Measurements from ENCODE around the gene DEAF1.

DNA sequence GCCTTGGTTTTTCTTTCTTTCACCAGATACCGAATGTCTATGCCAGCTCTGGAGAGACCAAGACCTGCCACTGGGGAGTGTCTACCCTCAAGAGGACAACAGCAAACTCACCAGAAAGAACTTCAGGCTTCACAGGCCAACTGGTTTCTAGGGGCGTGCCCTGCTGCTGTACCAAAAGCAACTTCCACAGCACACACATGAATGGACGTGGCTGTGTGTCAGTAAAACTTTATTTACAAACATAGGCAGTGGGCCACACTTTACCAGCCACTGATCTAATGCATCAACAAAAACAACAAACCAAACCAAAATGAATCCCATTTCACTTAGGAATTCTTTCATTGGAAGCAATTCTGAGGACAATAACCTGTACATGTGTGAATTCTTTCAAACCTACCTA, 16.7 kb downstream of the DEAF1 start:
- TF ChIP-seq, protein P1, sequence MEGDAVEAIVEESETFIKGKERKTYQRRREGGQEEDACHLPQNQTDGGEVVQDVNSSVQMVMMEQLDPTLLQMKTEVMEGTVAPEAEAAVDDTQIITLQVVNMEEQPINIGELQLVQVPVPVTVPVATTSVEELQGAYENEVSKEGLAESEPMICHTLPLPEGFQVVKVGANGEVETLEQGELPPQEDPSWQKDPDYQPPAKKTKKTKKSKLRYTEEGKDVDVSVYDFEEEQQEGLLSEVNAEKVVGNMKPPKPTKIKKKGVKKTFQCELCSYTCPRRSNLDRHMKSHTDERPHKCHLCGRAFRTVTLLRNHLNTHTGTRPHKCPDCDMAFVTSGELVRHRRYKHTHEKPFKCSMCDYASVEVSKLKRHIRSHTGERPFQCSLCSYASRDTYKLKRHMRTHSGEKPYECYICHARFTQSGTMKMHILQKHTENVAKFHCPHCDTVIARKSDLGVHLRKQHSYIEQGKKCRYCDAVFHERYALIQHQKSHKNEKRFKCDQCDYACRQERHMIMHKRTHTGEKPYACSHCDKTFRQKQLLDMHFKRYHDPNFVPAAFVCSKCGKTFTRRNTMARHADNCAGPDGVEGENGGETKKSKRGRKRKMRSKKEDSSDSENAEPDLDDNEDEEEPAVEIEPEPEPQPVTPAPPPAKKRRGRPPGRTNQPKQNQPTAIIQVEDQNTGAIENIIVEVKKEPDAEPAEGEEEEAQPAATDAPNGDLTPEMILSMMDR (IDR thresholded peaks at IDR 0.05) = no peak
- TF ChIP-seq EP300 (IDR thresholded peaks at IDR 0.05) (no peak), POLR2AphosphoS5 (IDR thresholded peaks at IDR 0.05) (no peak), POLR2A (IDR thresholded peaks at IDR 0.05) (no peak)
